Esophagus muscularis mucosa (tissue), 4 donors: ENCODE measurements around the gene ASXL2. TPM values are rescaled to one million over a fixed set of nuclear protein-coding genes. Genes with fewer than 3 reads are reported as not detected.
"Not testable (repeated sequence)": the region's sequence is repeated elsewhere in the genome, so short reads cannot be mapped to it uniquely, and the experiment has no call there.

Source experiments
- DNase-seq: peaks from one replicate; pipeline ENCODE4 v3.0.0-alpha.2; 2017; ENCODE audit errors: extremely low spot score
- H3K27ac ChIP-seq, 4 donors: fragments of 200-600 bp; sonication (generic); replicated peaks in 1 of 4; 1 replicate in 3 of 4; 2 replicates in 1 of 4; pipeline ENCODE4 v1.5.1; 2016 to 2019; ENCODE audit warnings: mild to moderate bottlenecking in 1 of 4
- H3K27me3 ChIP-seq, 4 donors: fragments of 200-600 bp; sonication (generic); one replicate each; pipeline versions ENCODE4 v1.5.1 to v1.6.0; 2016 to 2019
- H3K36me3 ChIP-seq, 4 donors: fragments of 200-600 bp; sonication (generic); one replicate each; pipeline ENCODE4 v1.5.1; 2016 to 2019
- H3K4me1 ChIP-seq, 4 donors: fragments of 200-600 bp; sonication (generic); one replicate each; pipeline ENCODE4 v1.5.1; 2016 to 2019
- H3K4me3 ChIP-seq, 4 donors: fragments of 200-600 bp; sonication (generic); 1 replicate in 2 of 4; 2 replicates in 2 of 4; pipeline ENCODE4 v1.5.1; 2016 to 2019; ENCODE audit warnings: mild to moderate bottlenecking in 4 of 4, moderate library complexity in 1 of 4
- H3K9me3 ChIP-seq, 4 donors: fragments of 200-600 bp; sonication (generic); 1 replicate in 3 of 4; 2 replicates in 1 of 4; pipeline ENCODE4 v1.5.1; 2016 to 2019
- CTCF ChIP-seq, 3 experiments: fragments of 200-600 bp in 2 of 3; fragments of 450-650 bp in 1 of 3; sonication (generic) in 2 of 3; IDR thresholded peaks; one replicate each; pipeline ENCODE4 v1.5.1; 2017 to 2019; ENCODE audit warnings: antibody characterized with exemption in 3 of 3, mild to moderate bottlenecking in 2 of 3, moderate library complexity in 1 of 3
- EP300 ChIP-seq: sonication (generic); formaldehyde crosslinking; IDR thresholded peaks from one replicate; pipeline ENCODE4 v1.6.1; 2017; ENCODE audit warnings: antibody characterized with exemption
- POLR2A ChIP-seq: fragments of 450-650 bp; IDR thresholded peaks from one replicate; pipeline ENCODE4 v1.6.1; 2017; ENCODE audit warnings: antibody characterized with exemption, moderate library complexity, mild to moderate bottlenecking, low read depth
- POLR2AphosphoS5 ChIP-seq, 2 donors: sonication (generic); formaldehyde crosslinking; IDR thresholded peaks; one replicate each; pipeline ENCODE4 v1.6.1; 2017; ENCODE audit warnings: antibody characterized with exemption in 2 of 2
- WGBS: methylation state at CpG from one replicate; pipeline ENCODE4 v1.1.5; 2018; 5-methylcytosine and 5-hydroxymethylcytosine counted together
- intact Hi-C: fragments of 100-400 bp; cut with DNase I; formaldehyde crosslinking; loops from one replicate; pipeline ENCODE4 v1.15.1; 2023
- total RNA-seq, 4 donors: library from RNA; depleted of rRNA; stranded (reverse); fragments of >200 nt; gene quantifications; one replicate each; pipeline versions ENCODE4 v1.1.0 to v1.2.1, GENCODE V29; 2016

The ASXL2 gene
- total RNA-seq, 4 donors from 2014 or later = 17.4 to 25.1 (median 20.5) TPM

GRCh38 chr2:25920336-25920735 is 42.0 kb upstream of the ASXL2 start:
- intact Hi-C loops = no loop called here
- Histone ChIP-seq H3K4me3 (no peak overlapping the region), H3K27me3 (peaks cover 0 to 13% (median 0%) of the 10 kb centered on the region in 4 donors), H3K9me3 (no peaks in the 10 kb centered on the region), H3K36me3 (no peaks in the 10 kb centered on the region), H3K4me1 (no peaks in the 10 kb centered on the region), H3K27ac (no peak overlapping the region)
- no peak for DNase-seq
- WGBS = 84% methylated on average over 5 of the region's 5 CpGs
- TF ChIP-seq CTCF (IDR thresholded peaks at IDR 0.05) (no peak), EP300 (no peak), POLR2AphosphoS5 (IDR thresholded peaks at IDR 0.05) (no peak), POLR2A (no peak)

GRCh38 chr2:25917832-25918231 is 39.5 kb upstream of the ASXL2 start:
- no peaks in the 10 kb centered on the region for H3K9me3 ChIP-seq
- peaks cover 0 to 13% (median 0%) of the 10 kb centered on the region in 4 donors for H3K27me3 ChIP-seq
- TF ChIP-seq CTCF (IDR thresholded peaks at IDR 0.05) (no peak), POLR2A (no peak), POLR2AphosphoS5 (IDR thresholded peaks at IDR 0.05) (no peak), EP300 (no peak)
- no peak overlapping the region for H3K4me3 ChIP-seq
- intact Hi-C loops = no loop called here
- no peak for DNase-seq
- no peaks in the 10 kb centered on the region for H3K36me3 ChIP-seq
- 87% methylated on average over 3 of the region's 3 CpGs for WGBS
- peaks cover 0 to 11% (median 8%) of the 10 kb centered on the region in 4 donors for H3K4me1 ChIP-seq
- no peak overlapping the region for H3K27ac ChIP-seq

GRCh38 chr2:25917411-25917810 is 39.1 kb upstream of the ASXL2 start:
- H3K27me3 ChIP-seq = peaks cover 0 to 13% (median 0%) of the 10 kb centered on the region in 4 donors
- H3K36me3 ChIP-seq, H3K4me3 ChIP-seq, intact Hi-C loops, DNase-seq, H3K27ac ChIP-seq, H3K9me3 ChIP-seq: not testable (repeated sequence)
- 91% methylated on average over 7 of the region's 7 CpGs for WGBS
- peaks cover 0 to 12% (median 9%) of the 10 kb centered on the region in 4 donors for H3K4me1 ChIP-seq

- intact Hi-C loops, H3K36me3 ChIP-seq, H3K4me3 ChIP-seq, H3K9me3 ChIP-seq, H3K27ac ChIP-seq, H3K27me3 ChIP-seq, DNase-seq: not testable (repeated sequence)
- H3K4me1 ChIP-seq = peaks cover 0 to 12% (median 9%) of the 10 kb centered on the region in 4 donors
- 83% methylated on average over 13 of the region's 16 CpGs for WGBS
Measured at GRCh38 chr2:25915944-25916772, 37.9 kb upstream of the ASXL2 start.

- H3K9me3 ChIP-seq, H3K27ac ChIP-seq, DNase-seq, intact Hi-C loops, H3K4me3 ChIP-seq, H3K27me3 ChIP-seq, H3K36me3 ChIP-seq: not testable (repeated sequence)
- WGBS = 94% methylated on average over 13 of the region's 33 CpGs
- H3K4me1 ChIP-seq = peaks cover 0 to 12% (median 9%) of the 10 kb centered on the region in 4 donors
Measured at GRCh38 chr2:25915411-25915810, 37.1 kb upstream of the ASXL2 start.

- H3K36me3 ChIP-seq, H3K27me3 ChIP-seq, H3K4me3 ChIP-seq, intact Hi-C loops, H3K27ac ChIP-seq, DNase-seq, H3K9me3 ChIP-seq: not testable (repeated sequence)
- peaks cover 0 to 12% (median 9%) of the 10 kb centered on the region in 4 donors for H3K4me1 ChIP-seq
- 83% methylated on average over 9 of the region's 9 CpGs for WGBS
Measured at GRCh38 chr2:25913696-25913973, 35.3 kb upstream of the ASXL2 start.
